Epithelial cell of proximal tubule (primary cell): ENCODE data around the gene ZNF302. TPM values are rescaled to one million over a fixed set of nuclear protein-coding genes. Genes with fewer than 3 reads are reported as not detected.
"Not testable (repeated sequence)": the region's sequence is repeated elsewhere in the genome, so short reads cannot be mapped to it uniquely, and the experiment has no call there.

Source experiments
- DNase-seq: peaks from one replicate; pipeline ENCODE4 v3.0.0-alpha.2; 2011; ENCODE audit warnings: low read depth
- H3K4me3 ChIP-seq: 2 replicates; pipeline ENCODE4 v1.5.1; 2011; ENCODE audit warnings: low read depth, mild to moderate bottlenecking, low read length
- CTCF ChIP-seq: conservative IDR thresholded peaks from 2 replicates; pipeline ENCODE4 v1.5.1; 2012; ENCODE audit warnings: low read depth, mild to moderate bottlenecking, low read length
- total RNA-seq: library from RNA; depleted of rRNA; stranded (reverse); fragments of >200 nt; gene quantifications from 2 replicates; pipeline ENCODE4 v1.2.3, GENCODE V29; 2015

The ZNF302 gene
- total RNA-seq, 1 donor from 2014 or later: 10.5 TPM

GRCh38 chr19:34651747-34652146 lies 25.7 kb upstream of the ZNF302 start:
- DNase-seq: no peak
- H3K4me3 ChIP-seq: no peak overlapping the region
- TF ChIP-seq CTCF: no peak

- DNase-seq: no peak
- no peak for TF ChIP-seq CTCF
- no peak overlapping the region for H3K4me3 ChIP-seq
Observed at GRCh38 chr19:34654796-34655195, 22.7 kb upstream of the ZNF302 start.

- no peak overlapping the region for H3K4me3 ChIP-seq
- TF ChIP-seq CTCF: no peak
- no peak for DNase-seq
Observed at GRCh38 chr19:34655651-34656050, 21.8 kb upstream of the ZNF302 start.

GRCh38 chr19:34661357-34661756 lies 16.1 kb upstream of the ZNF302 start:
- no peak overlapping the region for H3K4me3 ChIP-seq
- TF ChIP-seq CTCF: no peak
- no peak for DNase-seq

- H3K4me3 ChIP-seq: no peak overlapping the region
- TF ChIP-seq CTCF: peak; percentile 41
- no peak for DNase-seq
Observed at GRCh38 chr19:34662919-34663318, 14.6 kb upstream of the ZNF302 start.

- no peak for TF ChIP-seq CTCF
- no peak overlapping the region for H3K4me3 ChIP-seq
- DNase-seq: no peak
Observed at GRCh38 chr19:34664168-34664567, 13.3 kb upstream of the ZNF302 start.

- no peak for DNase-seq
- no peak for TF ChIP-seq CTCF
- no peak overlapping the region for H3K4me3 ChIP-seq
Observed at GRCh38 chr19:34664870-34665269, 12.6 kb upstream of the ZNF302 start.

- DNase-seq: not testable (repeated sequence)
Observed at GRCh38 chr19:34665275-34665674, 12.2 kb upstream of the ZNF302 start.

More at GRCh38 chr19:34665275-34665674, 12.2 kb upstream of the ZNF302 start:
- H3K4me3 ChIP-seq: not testable (repeated sequence)
